MCF 10A (cell line): ENCODE data around the gene SPRYD7. TPM values are rescaled to one million over a fixed set of nuclear protein-coding genes. Genes with fewer than 3 reads are reported as not detected.

ENCODE experiments used
- BruUV-seq: library from RNA; stranded (reverse); fragments of 400-500 nt; replicated peaks from 2 replicates; lab custom pipeline; 2021; lab: Mats Ljungman, UMichigan
- CTCF ChIA-PET: fragments of 300-600 bp; sonication (Branson Sonifier 250); formaldehyde crosslinking; extraction: SDS; loops from one replicate; lab custom pipeline; 2021; ENCODE audit warnings: antibody characterized with exemption, inconsistent platforms; lab: Yijun Ruan, JAX
- POLR2A ChIA-PET: fragments of 300-600, 350-650 bp; sonication (Branson Sonifier 250); formaldehyde crosslinking; extraction: SDS; loops from one replicate; lab custom pipeline; 2020; ENCODE audit warnings: antibody characterized with exemption, inconsistent platforms; lab: Yijun Ruan, JAX
- DNase-seq: peaks from one replicate; pipeline ENCODE4 v3.0.0-alpha.2; 2018; ENCODE audit not compliant: unreplicated experiment
- H3K27ac Mint-ChIP-seq: one replicate; pipeline ENCODE4 v1.8.0; 2022; ENCODE audit warnings: mild to moderate bottlenecking, low read depth, mixed read lengths; ENCODE audit not compliant: unreplicated experiment
- H3K27me3 Mint-ChIP-seq: one replicate; pipeline ENCODE4 v1.8.0; 2022; ENCODE audit warnings: mixed read lengths; ENCODE audit not compliant: insufficient read depth, unreplicated experiment
- H3K36me3 Mint-ChIP-seq: one replicate; pipeline ENCODE4 v1.8.0; 2022; ENCODE audit warnings: mild to moderate bottlenecking, moderate library complexity, mixed read lengths; ENCODE audit not compliant: insufficient read depth, unreplicated experiment
- H3K4me1 Mint-ChIP-seq: one replicate; pipeline ENCODE4 v1.8.0; 2022; ENCODE audit warnings: mixed read lengths; ENCODE audit not compliant: insufficient read depth, unreplicated experiment
- H3K4me3 Mint-ChIP-seq: one replicate; pipeline ENCODE4 v1.8.0; 2022; ENCODE audit warnings: mild to moderate bottlenecking, moderate library complexity, mixed read lengths; ENCODE audit not compliant: unreplicated experiment
- H3K9me3 Mint-ChIP-seq: one replicate; pipeline ENCODE4 v1.8.0; 2022; ENCODE audit warnings: mixed read lengths; ENCODE audit not compliant: unreplicated experiment
- CTCF ChIP-seq: fragments of 200-600 bp; IDR thresholded peaks from one replicate; pipeline ENCODE4 v1.8.0; 2022; ENCODE audit warnings: antibody characterized with exemption, mild to moderate bottlenecking; ENCODE audit not compliant: unreplicated experiment
- intact Hi-C: fragments of 100-400 bp; cut with micrococcal nuclease; formaldehyde crosslinking; loops from 2 replicates; pipeline ENCODE4 v1.14.1; 2022
- total RNA-seq: library from RNA; stranded (reverse); gene quantifications from 2 replicates; pipeline ENCODE4 v1.2.3, GENCODE V29; 2022

SPRYD7 gene
- total RNA-seq, 1 experiment from 2014 or later = 19.5 TPM

- H3K9me3 Mint-ChIP-seq = peaks cover 12% of the 10 kb centered on the region
- no TSS peak for BruUV-seq
- H3K27ac Mint-ChIP-seq = no peak overlapping the region
- H3K36me3 Mint-ChIP-seq = peaks cover 7% of the 10 kb centered on the region
- H3K27me3 Mint-ChIP-seq = no peaks in the 10 kb centered on the region
- H3K4me3 Mint-ChIP-seq = no peak overlapping the region
- DNase-seq = no peak
- no peaks in the 10 kb centered on the region for H3K4me1 Mint-ChIP-seq
- intact Hi-C loops = no loop called here
- ChIA-PET POLR2A (interaction anchor here (1.2 to 1.3 kb wide), 2 partner anchors 11 to 31 kb away, joined by 3 read pairs; partner anchors contain the start of gene SPRYD7), CTCF (interaction anchor here (1.0 kb wide), 1 partner anchor 9 kb away, joined by 4 read pairs; no protein-coding TSS in a partner anchor)
- TF ChIP-seq CTCF = no peak
These were observed 31.3 kb upstream of the SPRYD7 start for GRCh38 chr13:49967456-49967855.

GRCh38 chr13:49958321-49958720 lies 22.2 kb upstream of the SPRYD7 start:
- ChIA-PET CTCF (no interaction called here), POLR2A (no interaction called here)
- no TSS peak for BruUV-seq
- Mint-ChIP-seq H3K4me3 (no peak overlapping the region), H3K4me1 (no peaks in the 10 kb centered on the region), H3K36me3 (no peaks in the 10 kb centered on the region), H3K9me3 (peaks cover 10% of the 10 kb centered on the region), H3K27ac (no peak overlapping the region), H3K27me3 (no peaks in the 10 kb centered on the region)
- intact Hi-C loops = no loop called here
- DNase-seq = no peak
- TF ChIP-seq CTCF = no peak

GRCh38 chr13:49956131-49956530 lies 20.0 kb upstream of the SPRYD7 start:
- H3K4me3 Mint-ChIP-seq = no peak overlapping the region
- TF ChIP-seq CTCF = no peak
- no peak for DNase-seq
- H3K36me3 Mint-ChIP-seq = no peaks in the 10 kb centered on the region
- ChIA-PET CTCF (no interaction called here), POLR2A (no interaction called here)
- intact Hi-C loops = no loop called here
- no TSS peak for BruUV-seq
- no peaks in the 10 kb centered on the region for H3K27me3 Mint-ChIP-seq
- no peaks in the 10 kb centered on the region for H3K4me1 Mint-ChIP-seq
- peaks cover 6% of the 10 kb centered on the region for H3K9me3 Mint-ChIP-seq
- H3K27ac Mint-ChIP-seq = no peak overlapping the region

GRCh38 chr13:49954674-49955455 lies 18.7 kb upstream of the SPRYD7 start:
- H3K27ac Mint-ChIP-seq = no peak overlapping the region
- BruUV-seq = no TSS peak
- no peaks in the 10 kb centered on the region for H3K36me3 Mint-ChIP-seq
- CTCF ChIA-PET = interaction anchor here (1.4 kb wide), 1 partner anchor 21 kb away, joined by 4 read pairs; no protein-coding TSS in a partner anchor
- no peak overlapping the region for H3K4me3 Mint-ChIP-seq
- POLR2A ChIA-PET = interaction anchor here (0.7 to 1.7 kb wide), 2 partner anchors 19 to 1629 kb away, joined by 3 to 4 read pairs; partner anchors contain the start of gene SPRYD7
- intact Hi-C loops = no loop called here
- no peak for TF ChIP-seq CTCF
- H3K9me3 Mint-ChIP-seq = peaks cover 6% of the 10 kb centered on the region
- no peak for DNase-seq
- no peaks in the 10 kb centered on the region for H3K27me3 Mint-ChIP-seq
- no peaks in the 10 kb centered on the region for H3K4me1 Mint-ChIP-seq
